Medulla oblongata (tissue), 1 donor: Measurements from ENCODE around the gene SMG7.

ENCODE experiments used
- DNase-seq: peaks from one replicate; pipeline ENCODE4 v3.0.0-alpha.2; 2015; ENCODE audit errors: extremely low spot score

SMG7 gene

DNA sequence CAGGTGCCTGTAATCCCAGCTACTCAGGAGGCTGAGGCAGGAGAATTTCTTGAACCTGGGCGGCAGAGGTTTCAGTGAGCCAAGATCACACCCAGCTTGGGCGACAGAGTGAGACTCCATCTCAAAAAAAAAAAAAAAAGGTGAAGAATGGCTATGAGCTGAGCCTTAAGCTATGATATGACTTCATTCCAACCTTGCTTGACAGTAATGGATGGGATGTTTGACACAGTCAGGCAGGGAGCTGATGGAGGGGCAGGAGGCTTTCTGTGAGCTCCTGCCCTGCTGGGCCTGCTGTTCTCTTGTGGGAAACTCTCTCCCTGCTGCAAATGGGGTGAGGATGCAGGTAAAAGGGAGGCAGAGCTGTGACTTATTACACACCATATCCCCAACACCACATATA is 90.4 kb downstream of the SMG7 start:
- no peak for DNase-seq

- DNase-seq = no peak
Measured at GRCh38 chr1:183565261-183565660, 93.0 kb downstream of the SMG7 start.

GRCh38 chr1:183566026-183566425 is 93.7 kb downstream of the SMG7 start:
- DNase-seq = no peak

DNA sequence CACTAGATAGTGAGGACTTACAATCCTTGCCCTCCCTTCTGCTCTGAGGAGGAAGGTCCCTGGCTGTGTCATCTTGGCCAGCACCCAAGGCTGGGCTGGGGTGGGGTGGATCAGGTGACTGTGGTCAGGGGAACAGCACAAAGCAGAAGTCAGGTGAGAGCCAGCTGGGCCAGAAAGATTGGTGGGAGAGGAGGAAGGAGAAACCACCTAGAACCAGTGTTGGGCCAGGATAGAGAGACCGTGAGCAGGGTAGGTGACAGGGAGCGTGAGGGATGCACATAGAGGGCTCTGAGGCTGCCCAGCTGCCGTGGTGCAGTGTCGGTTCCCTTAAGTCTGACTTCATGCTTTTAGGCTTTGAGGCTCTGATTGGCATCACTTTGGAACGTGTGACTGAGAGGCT is 95.3 kb downstream of the SMG7 start:
- DNase-seq = peak; percentile 43

- DNase-seq = peak; percentile 37
Measured at GRCh38 chr1:183568176-183569021, 96.1 kb downstream of the SMG7 start.

- DNase-seq = no peak
Measured at GRCh38 chr1:183569141-183569540, 96.8 kb downstream of the SMG7 start.

DNA sequence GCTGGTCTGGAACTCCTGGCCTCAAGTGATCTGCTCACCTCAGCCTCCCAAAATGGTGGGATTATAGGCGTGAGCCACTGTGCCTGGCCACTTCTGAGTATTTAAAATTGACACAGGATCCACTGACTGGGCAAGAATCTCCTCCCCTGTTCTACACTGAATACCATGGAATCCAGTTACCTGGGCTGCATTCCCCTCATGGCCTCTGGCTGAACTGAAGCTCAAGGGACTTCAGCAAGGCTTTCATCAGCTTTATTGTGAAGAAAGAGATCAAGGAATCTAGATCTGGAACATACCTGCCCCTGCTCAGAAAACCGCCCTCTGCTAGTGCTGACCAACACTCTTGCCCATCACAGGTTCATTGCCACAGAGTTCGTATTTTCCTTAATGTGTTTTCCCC is 97.5 kb downstream of the SMG7 start:
- DNase-seq = no peak

DNA sequence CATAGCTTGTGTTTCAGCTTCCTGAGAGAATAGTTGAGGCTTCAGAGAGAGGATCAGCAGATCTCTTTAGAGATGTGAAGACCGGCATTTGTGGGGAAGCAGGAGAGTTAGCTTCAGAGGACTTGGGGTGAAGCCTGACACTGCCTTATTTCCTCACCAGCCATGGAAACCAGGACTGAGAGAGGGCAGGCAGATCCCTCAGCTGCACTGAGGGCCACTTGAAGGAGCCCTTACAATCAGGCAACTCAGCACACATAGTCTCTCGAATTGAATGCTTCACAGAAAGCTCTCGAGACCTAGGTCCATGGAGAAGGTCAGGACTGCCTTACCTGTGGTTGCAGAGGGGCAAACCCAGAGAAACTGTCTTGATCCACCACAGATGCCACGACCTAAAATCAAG is 98.2 kb downstream of the SMG7 start:
- no peak for DNase-seq

DNA sequence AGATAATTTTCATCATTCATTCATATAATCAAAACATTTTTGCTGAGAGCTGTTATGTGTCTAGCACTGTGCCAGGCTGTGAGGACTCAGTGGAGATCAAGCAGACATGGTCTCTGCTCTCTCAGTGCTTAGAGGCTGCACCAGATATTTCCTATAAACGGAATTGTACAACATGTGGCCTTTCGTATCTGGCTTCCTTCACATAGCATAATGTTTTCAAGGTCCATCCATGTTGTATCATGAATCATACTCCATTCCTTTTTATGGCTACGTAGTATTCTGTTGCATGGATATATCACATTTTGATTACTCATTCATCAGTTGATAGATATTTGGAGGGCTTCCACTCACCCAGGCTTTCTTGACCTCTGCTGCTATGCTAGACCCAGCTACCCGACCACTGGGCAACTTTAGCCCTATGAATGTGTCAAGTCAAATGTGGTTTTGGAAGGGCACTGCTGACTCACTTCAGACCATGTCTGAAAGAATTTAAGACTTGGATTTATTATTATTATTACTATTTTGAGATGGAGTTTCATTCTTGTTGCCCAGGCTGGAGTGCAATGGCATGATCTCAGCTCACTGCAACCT is 99.5 kb downstream of the SMG7 start:
- no peak for DNase-seq

DNA sequence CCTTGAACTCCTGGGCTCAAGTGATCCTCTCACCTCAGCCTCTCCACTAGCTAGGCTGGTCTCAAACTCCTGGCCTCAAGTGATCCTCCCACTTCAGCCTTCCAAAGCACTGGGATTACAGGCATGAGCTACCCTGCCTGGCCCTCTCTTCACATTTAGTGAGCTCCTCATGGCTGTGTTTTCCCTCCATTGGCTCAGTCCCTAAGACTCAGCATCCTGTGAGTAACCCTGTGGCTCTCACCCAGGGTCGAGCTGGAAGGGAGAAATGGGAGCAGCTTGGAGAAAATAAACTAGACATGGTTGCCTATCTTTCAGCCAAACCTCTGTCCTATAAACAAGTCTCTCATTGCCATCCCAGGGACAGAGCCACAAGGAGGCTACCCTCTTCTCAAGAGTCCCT is 100.4 kb downstream of the SMG7 start:
- no peak for DNase-seq

DNA sequence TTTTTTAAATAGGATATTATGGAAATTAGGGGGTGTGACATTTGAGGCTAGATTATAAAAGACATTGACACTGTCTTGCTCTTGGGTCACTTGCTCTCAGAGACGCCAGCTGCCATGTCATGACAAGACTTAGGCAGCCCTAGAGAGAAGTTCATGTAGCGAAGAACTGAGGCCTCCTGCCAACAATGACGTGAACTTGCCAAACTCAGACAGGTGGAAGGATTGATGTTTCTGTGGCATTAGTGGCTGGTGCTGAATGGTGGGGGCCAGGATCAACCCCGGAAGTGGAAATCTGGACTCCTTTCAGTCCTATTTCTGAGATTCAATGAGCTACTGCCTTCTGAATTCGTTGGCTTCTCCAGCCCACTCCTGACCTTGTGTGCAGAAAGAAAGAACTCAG is 103.3 kb downstream of the SMG7 start:
- no peak for DNase-seq

GRCh38 chr1:183576537-183576936 is 104.2 kb downstream of the SMG7 start:
- no peak for DNase-seq

GRCh38 chr1:183577897-183578465 is 105.7 kb downstream of the SMG7 start:
- DNase-seq = no peak

- DNase-seq = no peak
Measured at GRCh38 chr1:183578856-183579255, 106.6 kb downstream of the SMG7 start.

- no peak for DNase-seq
Measured at GRCh38 chr1:183580281-183580682, 108.0 kb downstream of the SMG7 start.

DNA sequence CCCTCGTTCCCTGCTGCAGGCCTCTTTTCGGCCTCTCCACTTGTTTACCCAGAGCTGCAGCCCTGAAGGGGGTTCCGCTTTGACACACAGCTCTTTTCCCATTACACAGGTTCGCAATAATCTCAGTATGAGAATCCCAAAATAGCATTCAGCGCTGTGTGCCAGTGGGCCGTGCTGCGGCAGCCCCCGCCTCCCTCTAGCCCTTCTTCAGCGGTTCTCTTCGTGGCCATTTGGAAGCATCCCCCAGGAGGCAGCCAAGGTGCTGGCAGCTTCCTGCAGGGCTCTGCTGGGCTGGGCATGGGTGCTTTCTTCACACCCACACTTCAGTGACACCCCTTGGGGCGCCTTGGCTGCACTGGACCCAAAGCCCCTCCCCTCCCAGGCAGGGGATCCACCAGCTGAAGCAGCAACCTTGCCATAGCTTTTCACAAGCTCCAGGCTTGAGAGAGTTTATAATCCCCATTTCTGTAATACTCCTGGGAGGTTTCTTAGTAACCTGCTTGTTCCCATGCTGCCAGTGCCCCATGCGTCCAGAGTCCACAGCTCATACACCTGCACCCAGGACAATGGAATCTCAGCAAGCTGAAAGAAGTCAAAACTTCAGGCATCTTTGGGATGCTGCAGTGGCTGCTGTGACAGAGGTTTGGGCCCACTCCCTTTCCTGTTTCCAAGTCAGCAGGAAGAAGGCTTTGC is 109.9 kb downstream of the SMG7 start:
- DNase-seq = no peak

DNA sequence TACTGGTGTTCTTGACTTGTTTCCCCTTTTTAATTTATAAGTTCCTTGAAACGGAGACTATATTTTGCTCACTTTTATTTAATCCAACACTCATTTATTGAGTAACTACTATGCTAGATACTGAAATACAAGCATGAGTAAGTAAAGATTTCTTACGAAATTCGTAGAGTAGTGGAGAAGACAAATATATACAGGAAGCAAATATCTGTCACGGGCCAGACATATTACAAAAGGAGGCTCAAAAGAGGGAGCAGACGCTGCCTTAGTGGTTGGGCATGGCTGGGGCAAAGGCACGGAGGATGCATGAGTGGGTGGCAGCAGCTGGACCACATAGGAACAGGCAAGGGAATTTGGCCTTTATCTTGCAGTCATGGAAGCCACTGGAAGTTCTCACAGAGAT is 111.2 kb downstream of the SMG7 start:
- no peak for DNase-seq

GRCh38 chr1:183584147-183584546 is 111.8 kb downstream of the SMG7 start:
- DNase-seq = no peak

GRCh38 chr1:183585038-183585437 is 112.7 kb downstream of the SMG7 start:
- no peak for DNase-seq

DNA sequence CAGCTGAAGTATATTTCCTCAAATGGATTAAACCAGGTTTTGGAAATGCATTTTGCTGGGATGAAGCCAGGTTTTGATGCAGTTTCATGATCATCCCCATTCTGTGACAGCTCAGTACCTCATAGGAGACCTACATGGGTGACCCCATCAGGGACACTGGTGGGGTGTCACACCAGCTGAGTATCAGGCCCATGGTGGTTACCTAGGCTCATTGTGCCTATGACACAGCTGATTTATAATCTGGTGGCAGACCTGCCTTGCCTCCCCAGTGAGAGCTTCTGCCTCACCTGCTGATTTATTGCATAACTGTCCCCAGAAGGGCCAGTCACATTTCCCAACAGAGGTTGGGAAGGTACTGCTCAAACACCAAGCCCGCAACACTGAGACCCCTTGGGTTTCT is 114.2 kb downstream of the SMG7 start:
- no peak for DNase-seq

DNA sequence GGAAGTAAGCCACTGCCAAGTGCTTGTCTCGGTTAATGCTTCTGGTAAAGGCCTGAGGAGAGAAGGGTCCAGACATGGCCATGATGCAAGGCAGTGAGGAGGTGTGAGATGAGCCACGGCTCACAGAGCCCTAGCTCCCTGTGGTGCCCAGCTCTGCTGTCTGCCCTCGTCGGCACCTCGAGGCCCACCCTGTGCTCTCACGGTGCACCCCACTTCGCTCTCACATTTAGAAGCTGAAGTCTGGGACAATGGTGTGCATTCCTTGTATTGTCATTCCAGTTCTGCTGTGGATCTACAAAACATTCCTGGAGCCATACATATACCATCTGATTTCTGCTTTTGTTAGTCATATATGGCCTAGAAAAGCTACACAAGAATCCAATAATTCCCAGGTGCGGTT is 114.6 kb downstream of the SMG7 start:
- DNase-seq = no peak

DNA sequence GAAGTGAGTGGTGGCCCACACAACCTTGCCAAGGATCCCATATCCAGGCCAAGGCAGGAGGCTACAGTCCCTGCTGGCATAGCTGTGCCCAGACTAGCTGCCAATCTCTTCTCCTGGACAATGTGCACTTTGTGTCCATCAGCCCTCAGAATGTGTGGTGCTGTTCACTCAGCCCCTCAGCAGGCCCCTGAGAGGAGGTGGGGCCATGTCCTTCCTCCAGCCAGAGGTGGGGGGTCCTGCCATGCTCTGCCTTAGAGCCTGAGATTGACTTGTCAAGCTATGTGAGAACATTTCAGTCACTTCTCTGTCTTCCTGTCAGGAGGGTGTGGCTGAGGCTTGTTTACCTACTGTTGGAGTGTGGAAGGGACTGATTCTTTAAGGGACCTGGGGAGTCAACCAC is 116.5 kb downstream of the SMG7 start:
- DNase-seq = peak; percentile 74

GRCh38 chr1:183589384-183589783 is 117.1 kb downstream of the SMG7 start:
- no peak for DNase-seq
